PC-9 (cell line): ENCODE measurements around the gene KREMEN1. TPM values are rescaled to one million over a fixed set of nuclear protein-coding genes. Genes with fewer than 3 reads are reported as not detected.

ENCODE experiments used
- BruUV-seq: library from RNA; stranded (reverse); fragments of 400-500 nt; replicated peaks from 2 replicates; lab custom pipeline; 2021; lab: Mats Ljungman, UMichigan
- CTCF ChIA-PET: fragments of 300-600 bp; sonication (Branson Sonifier 250); formaldehyde crosslinking; loops from one replicate; lab custom pipeline; 2022; ENCODE audit warnings: antibody characterized with exemption; lab: Charles Lee
- POLR2A ChIA-PET: fragments of 300-600 bp; sonication (Branson Sonifier 250); formaldehyde crosslinking; loops from one replicate; lab custom pipeline; 2022; ENCODE audit warnings: antibody characterized with exemption; ENCODE audit not compliant: unreplicated experiment; lab: Charles Lee
- DNase-seq, 2 experiments: peaks; one replicate each; pipeline versions ENCODE4 v3.0.0 to v3.0.0-alpha.2; 2015 to 2022; ENCODE audit warnings: mixed read lengths in 1 of 2
- H2AFZ ChIP-seq: fragments of 200-600 bp; sonication (generic); 2 replicates; pipeline ENCODE4 v1.8.1; 2017; ENCODE audit warnings: antibody characterized with exemption
- H3F3A ChIP-seq: fragments of 200-600 bp; sonication (generic); 2 replicates; pipeline ENCODE4 v1.8.1; 2017; ENCODE audit warnings: antibody characterized with exemption, mild to moderate bottlenecking, low read depth; ENCODE audit not compliant: insufficient read depth
- H3K27ac ChIP-seq: fragments of 200-600 bp; sonication (generic); 2 replicates; pipeline ENCODE4 v1.6.1; 2016; ENCODE audit warnings: mixed run types
- H3K27me3 ChIP-seq: fragments of 200-600 bp; sonication (generic); 2 replicates; pipeline ENCODE4 v1.6.1; 2016; ENCODE audit warnings: low read depth, mixed run types; ENCODE audit not compliant: insufficient read depth
- H3K36me3 ChIP-seq: fragments of 200-600 bp; sonication (generic); 2 replicates; pipeline ENCODE4 v1.6.1; 2016; ENCODE audit warnings: low read depth, mixed run types
- H3K4me1 ChIP-seq: fragments of 200-600 bp; sonication (generic); replicated peaks from 2 replicates; pipeline ENCODE4 v1.6.1; 2016; ENCODE audit warnings: mixed run types; ENCODE audit not compliant: insufficient read depth
- H3K4me2 ChIP-seq: fragments of 200-600 bp; sonication (generic); 2 replicates; pipeline ENCODE4 v1.6.1; 2017; ENCODE audit warnings: mixed run types
- H3K4me3 ChIP-seq: fragments of 200-600 bp; sonication (generic); 2 replicates; pipeline ENCODE4 v1.6.1; 2016; ENCODE audit warnings: mixed run types
- H3K79me2 ChIP-seq: fragments of 200-600 bp; sonication (generic); 2 replicates; pipeline ENCODE4 v1.6.1; 2017; ENCODE audit warnings: low read depth, mixed run types
- H3K9me2 ChIP-seq: fragments of 200-600 bp; sonication (generic); 2 replicates; pipeline ENCODE4 v1.8.1; 2017; ENCODE audit warnings: mild to moderate bottlenecking; ENCODE audit not compliant: insufficient read depth
- H3K9me3 ChIP-seq: fragments of 200-600 bp; sonication (generic); 2 replicates; pipeline ENCODE4 v1.8.1; 2016; ENCODE audit warnings: low read depth; ENCODE audit not compliant: insufficient read depth
- H4K20me1 ChIP-seq: fragments of 200-600 bp; sonication (generic); 2 replicates; pipeline ENCODE4 v1.8.1; 2017; ENCODE audit not compliant: insufficient read depth
- CTCF ChIP-seq: fragments of 200-600 bp; sonication (generic); conservative IDR thresholded peaks from 2 replicates; pipeline ENCODE4 v1.6.1; 2017; ENCODE audit warnings: mixed run types, antibody characterized with exemption, mild to moderate bottlenecking, moderate library complexity
- EZH2 ChIP-seq: fragments of 200-600 bp; sonication (generic); IDR thresholded peaks from 2 replicates; pipeline ENCODE4 v1.8.0; 2017; ENCODE audit warnings: antibody characterized with exemption, low read depth
- intact Hi-C: fragments of 100-400 bp; cut with micrococcal nuclease; formaldehyde crosslinking; loops from one replicate; pipeline ENCODE4 v1.10.0; 2022; ENCODE audit not compliant: unreplicated experiment
- total RNA-seq: library from RNA; stranded (reverse); gene quantifications from 2 replicates; pipeline ENCODE4 v1.2.3, GENCODE V29; 2021

The KREMEN1 gene
- total RNA-seq, 1 experiment from 2014 or later = 6.1 TPM

- CTCF ChIA-PET = no interaction called here
- POLR2A ChIA-PET = no interaction called here
These were observed 1.4 kb upstream of the KREMEN1 start for GRCh38 chr22:29071261-29072045.

DNA sequence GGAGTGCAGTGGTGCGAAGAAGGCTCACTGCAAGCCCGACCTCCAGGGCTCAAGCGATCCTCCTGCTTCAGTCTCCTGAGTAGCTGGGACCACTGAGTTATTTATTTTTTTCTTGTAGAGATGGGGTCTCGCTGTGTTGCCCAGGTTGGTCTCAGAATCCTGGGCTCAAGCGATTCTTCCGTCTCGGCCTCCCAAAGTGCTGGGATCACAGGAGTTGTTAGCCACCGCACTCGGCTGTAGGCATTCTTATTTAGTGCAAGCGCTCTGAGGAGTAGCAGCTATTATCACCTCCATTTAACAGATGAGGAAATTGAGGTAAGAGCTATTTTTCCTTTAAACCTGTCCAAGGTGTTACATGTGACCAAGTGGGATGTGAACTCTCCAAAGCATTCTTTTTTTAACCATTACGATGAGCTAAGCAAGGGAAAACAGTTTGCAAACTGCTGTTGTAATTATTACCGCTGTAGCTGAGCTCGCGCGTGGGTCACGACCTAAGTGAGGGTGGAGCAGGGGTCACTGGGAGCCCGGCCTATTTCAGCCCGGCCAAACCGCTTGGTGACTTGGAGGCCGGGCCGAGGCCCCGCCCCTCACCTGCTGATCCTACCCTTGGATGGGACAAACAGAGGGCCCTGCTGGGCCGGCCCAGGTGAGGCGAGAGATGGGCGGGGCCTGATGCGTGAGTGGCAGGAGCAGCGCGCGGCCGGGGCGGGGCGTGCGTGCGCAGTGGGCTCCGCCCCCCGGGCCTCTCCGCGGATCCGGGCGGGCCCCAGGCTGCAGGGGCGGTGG lies 449 bp upstream of the KREMEN1 start:
- no peaks in the 10 kb centered on the region for H3K36me3 ChIP-seq
- H3K4me2 ChIP-seq = peak overlapping the region; percentile 71
- no peaks in the 10 kb centered on the region for H3K9me2 ChIP-seq
- POLR2A ChIA-PET = interaction anchor here (0.6 kb wide), 2 partner anchors 113 to 331 kb away, joined by 3 to 10 read pairs; no protein-coding TSS in a partner anchor
- H2AFZ ChIP-seq = peak overlapping the region; percentile 9; the same call in 1 of the 2 replicates
- intact Hi-C loops = no loop called here
- H3K79me2 ChIP-seq = no peaks in the 10 kb centered on the region
- BruUV-seq = no TSS peak
- no peak overlapping the region for H3K27ac ChIP-seq
- H4K20me1 ChIP-seq = no peaks in the 10 kb centered on the region
- H3K4me1 ChIP-seq = 0 out of 2 replicates have a peak, but pooled peaks cover 5% of the 10 kb centered on the region
- H3K4me3 ChIP-seq = peak overlapping the region; percentile 35; the same call in 1 of the 2 replicates
- CTCF ChIA-PET = no interaction called here
- no peaks in the 10 kb centered on the region for H3K27me3 ChIP-seq
- DNase-seq = peak; percentile 86 to 95
- TF ChIP-seq EZH2 (no peak), CTCF (no peak)
- peaks cover 5% of the 10 kb centered on the region; the same call in 1 of the 2 replicates for H3F3A ChIP-seq
- H3K9me3 ChIP-seq = no peaks in the 10 kb centered on the region

More at GRCh38 chr22:29071261-29072045, 1.4 kb upstream of the KREMEN1 start:
- no peaks in the 10 kb centered on the region for H4K20me1 ChIP-seq
- no peak overlapping the region for H3K4me3 ChIP-seq
- no peaks in the 10 kb centered on the region for H3K27me3 ChIP-seq
- H3K36me3 ChIP-seq = no peaks in the 10 kb centered on the region
- no peaks in the 10 kb centered on the region for H3K9me2 ChIP-seq
- no TSS peak for BruUV-seq
- TF ChIP-seq CTCF (no peak), EZH2 (no peak)
- peak in 1 of 2 experiments; percentile 6 for DNase-seq
- H2AFZ ChIP-seq = no peak overlapping the region
- 0 out of 2 replicates have a peak, but pooled peaks cover 5% of the 10 kb centered on the region for H3K4me1 ChIP-seq
- no peak overlapping the region for H3K27ac ChIP-seq
- no peak overlapping the region for H3K4me2 ChIP-seq
- H3F3A ChIP-seq = peaks cover 5% of the 10 kb centered on the region; the same call in 1 of the 2 replicates
- intact Hi-C loops = no loop called here
- H3K79me2 ChIP-seq = no peaks in the 10 kb centered on the region
- no peaks in the 10 kb centered on the region for H3K9me3 ChIP-seq

- CTCF ChIA-PET = no interaction called here
These were observed 912 bp downstream of the KREMEN1 start for GRCh38 chr22:29073618-29074275.

More at GRCh38 chr22:29073618-29074275, 912 bp downstream of the KREMEN1 start:
- POLR2A ChIA-PET = no interaction called here
- Histone ChIP-seq H3K79me2 (no peaks in the 10 kb centered on the region), H2AFZ (no peak overlapping the region), H4K20me1 (no peaks in the 10 kb centered on the region), H3K36me3 (no peaks in the 10 kb centered on the region), H3K4me1 (0 out of 2 replicates have a peak, but pooled peaks cover 5% of the 10 kb centered on the region), H3F3A (peaks cover 5% of the 10 kb centered on the region; the same call in 1 of the 2 replicates), H3K27ac (no peak overlapping the region), H3K9me3 (no peaks in the 10 kb centered on the region), H3K9me2 (no peaks in the 10 kb centered on the region), H3K4me2 (peak overlapping the region; percentile 80), H3K4me3 (peak overlapping the region; percentile 54; the same call in 1 of the 2 replicates), H3K27me3 (no peaks in the 10 kb centered on the region)
- intact Hi-C loops = no loop called here
- BruUV-seq = TSS peak; percentile 43
- TF ChIP-seq CTCF (no peak), EZH2 (no peak)
- DNase-seq = no peak
